Measurements from ENCODE around the gene NAT9.

Gene NAT9

DNA sequence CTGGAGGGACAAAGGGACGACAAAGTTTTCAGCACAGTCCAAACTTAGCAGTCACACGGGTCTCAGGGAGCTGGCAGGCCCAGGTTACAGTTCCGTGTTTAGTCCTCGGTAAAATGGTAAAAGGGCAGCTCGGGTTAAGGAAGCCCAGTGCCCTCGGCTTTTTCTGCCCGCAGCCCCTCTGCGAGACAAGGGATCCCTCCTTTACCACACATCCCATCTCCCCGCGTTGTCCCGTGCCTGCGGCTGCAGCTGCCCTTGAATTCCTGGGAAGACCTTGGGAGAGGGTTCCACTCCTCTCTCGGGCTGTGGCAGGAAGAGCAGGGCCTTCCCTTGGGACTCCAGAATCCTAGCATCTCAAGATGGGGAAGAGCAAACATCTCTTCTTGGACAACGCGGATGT lies 46.3 kb downstream of the NAT9 start:
- peaks cover 5% of the 10 kb centered on the region; the same call in 1 of the 2 replicates for H3F3A ChIP-seq (ENCODE audit: insufficient read depth, low read length)
- TF ChIP-seq, protein P1, sequence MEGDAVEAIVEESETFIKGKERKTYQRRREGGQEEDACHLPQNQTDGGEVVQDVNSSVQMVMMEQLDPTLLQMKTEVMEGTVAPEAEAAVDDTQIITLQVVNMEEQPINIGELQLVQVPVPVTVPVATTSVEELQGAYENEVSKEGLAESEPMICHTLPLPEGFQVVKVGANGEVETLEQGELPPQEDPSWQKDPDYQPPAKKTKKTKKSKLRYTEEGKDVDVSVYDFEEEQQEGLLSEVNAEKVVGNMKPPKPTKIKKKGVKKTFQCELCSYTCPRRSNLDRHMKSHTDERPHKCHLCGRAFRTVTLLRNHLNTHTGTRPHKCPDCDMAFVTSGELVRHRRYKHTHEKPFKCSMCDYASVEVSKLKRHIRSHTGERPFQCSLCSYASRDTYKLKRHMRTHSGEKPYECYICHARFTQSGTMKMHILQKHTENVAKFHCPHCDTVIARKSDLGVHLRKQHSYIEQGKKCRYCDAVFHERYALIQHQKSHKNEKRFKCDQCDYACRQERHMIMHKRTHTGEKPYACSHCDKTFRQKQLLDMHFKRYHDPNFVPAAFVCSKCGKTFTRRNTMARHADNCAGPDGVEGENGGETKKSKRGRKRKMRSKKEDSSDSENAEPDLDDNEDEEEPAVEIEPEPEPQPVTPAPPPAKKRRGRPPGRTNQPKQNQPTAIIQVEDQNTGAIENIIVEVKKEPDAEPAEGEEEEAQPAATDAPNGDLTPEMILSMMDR (IDR thresholded peaks at IDR 0.05; ENCODE audit: low read length), result no peak
- no peak for TF ChIP-seq EZH2 (IDR thresholded peaks at IDR 0.05; ENCODE audit: borderline replicate concordance, low read length)
- no peak overlapping the region for H2AFZ ChIP-seq (ENCODE audit: low read length)
- H3K9ac ChIP-seq (ENCODE audit: low read length), result no peak overlapping the region
- no peak overlapping the region for H3K27ac ChIP-seq (ENCODE audit: low read depth, low read length, poor library complexity, severe bottlenecking)
- H3K4me2 ChIP-seq (ENCODE audit: low read length), result no peak overlapping the region
- H3K9me2 ChIP-seq (ENCODE audit: low read depth, low read length), result no peaks in the 10 kb centered on the region
- no peaks in the 10 kb centered on the region for H4K20me1 ChIP-seq (ENCODE audit: insufficient read depth, low read length)
- H3K4me3 ChIP-seq (ENCODE audit: low read depth, low read length, poor library complexity, severe bottlenecking), result no peak overlapping the region
- H3K27me3 ChIP-seq (ENCODE audit: insufficient read depth, low read length), result no peaks in the 10 kb centered on the region; the same call in 1 of the 2 replicates
- no peaks in the 10 kb centered on the region for H3K36me3 ChIP-seq (ENCODE audit: insufficient read depth, low read length)
- H3K4me1 ChIP-seq (ENCODE audit: insufficient read depth, low read length, severe bottlenecking), result no peaks in the 10 kb centered on the region
- no peaks in the 10 kb centered on the region for H3K9me3 ChIP-seq (ENCODE audit: low read length)
- H3K79me2 ChIP-seq (ENCODE audit: insufficient read depth, low read length), result no peaks in the 10 kb centered on the region

DNA sequence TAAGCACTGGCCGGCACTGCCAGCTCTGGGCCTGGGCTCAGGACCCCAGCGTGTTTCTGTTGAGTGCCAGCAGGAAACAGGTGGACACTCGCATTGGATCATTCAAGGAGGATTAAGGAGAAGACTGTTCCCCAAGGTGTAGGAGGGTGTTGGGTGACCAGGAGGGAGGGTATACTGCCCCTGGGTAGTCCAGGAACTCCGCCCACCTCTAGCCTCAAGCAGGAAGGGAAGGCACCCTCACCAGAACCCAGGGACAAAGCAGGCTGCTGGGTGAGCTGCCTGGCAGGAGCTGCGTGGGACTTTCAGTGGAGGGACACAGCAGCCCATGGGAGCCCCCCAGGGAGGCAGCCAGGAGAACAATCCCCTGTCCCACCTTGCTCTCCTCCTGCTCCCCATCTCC lies 46.8 kb downstream of the NAT9 start:
- Histone ChIP-seq H2AFZ (ENCODE audit: low read length) (no peak overlapping the region), H3K9me3 (ENCODE audit: low read length) (no peaks in the 10 kb centered on the region), H3K27me3 (ENCODE audit: insufficient read depth, low read length) (no peaks in the 10 kb centered on the region; the same call in 1 of the 2 replicates), H3K9me2 (ENCODE audit: low read depth, low read length) (no peaks in the 10 kb centered on the region), H3K4me3 (ENCODE audit: low read depth, low read length, poor library complexity, severe bottlenecking) (no peak overlapping the region), H3K27ac (ENCODE audit: low read depth, low read length, poor library complexity, severe bottlenecking) (no peak overlapping the region), H3K36me3 (ENCODE audit: insufficient read depth, low read length) (no peaks in the 10 kb centered on the region), H3K79me2 (ENCODE audit: insufficient read depth, low read length) (no peaks in the 10 kb centered on the region), H4K20me1 (ENCODE audit: insufficient read depth, low read length) (no peaks in the 10 kb centered on the region), H3F3A (ENCODE audit: insufficient read depth, low read length) (peaks cover 5% of the 10 kb centered on the region; the same call in 1 of the 2 replicates), H3K4me2 (ENCODE audit: low read length) (no peak overlapping the region), H3K4me1 (ENCODE audit: insufficient read depth, low read length, severe bottlenecking) (no peaks in the 10 kb centered on the region), H3K9ac (ENCODE audit: low read length) (no peak overlapping the region)
- TF ChIP-seq, protein P1 (IDR thresholded peaks at IDR 0.05; ENCODE audit: low read length), result no peak
- no peak for TF ChIP-seq EZH2 (IDR thresholded peaks at IDR 0.05; ENCODE audit: borderline replicate concordance, low read length)

DNA sequence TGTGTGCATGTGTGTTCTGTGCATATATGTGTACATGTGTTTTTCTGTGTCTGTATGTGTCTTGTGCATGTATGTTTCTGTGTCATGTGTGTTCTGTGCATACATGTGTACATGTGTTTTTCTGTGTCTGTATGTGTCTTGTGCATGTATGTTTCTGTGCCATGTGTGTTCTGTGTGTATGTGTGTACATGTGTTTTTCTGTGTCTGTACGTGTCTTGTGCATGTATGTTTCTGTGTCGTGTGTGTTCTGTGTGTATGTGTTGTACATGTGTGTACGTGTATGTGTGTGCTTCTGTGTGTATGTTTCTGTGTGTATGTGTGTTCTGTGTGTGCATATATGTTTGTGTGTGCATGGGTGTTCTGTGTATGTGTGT lies 47.5 kb downstream of the NAT9 start:
- Histone ChIP-seq H3K4me1 (ENCODE audit: insufficient read depth, low read length, severe bottlenecking) (no peaks in the 10 kb centered on the region), H3K4me2 (ENCODE audit: low read length) (no peak overlapping the region), H3K36me3 (ENCODE audit: insufficient read depth, low read length) (no peaks in the 10 kb centered on the region), H3K4me3 (ENCODE audit: low read depth, low read length, poor library complexity, severe bottlenecking) (no peak overlapping the region), H2AFZ (ENCODE audit: low read length) (no peak overlapping the region), H3K9me3 (ENCODE audit: low read length) (no peaks in the 10 kb centered on the region), H3K27me3 (ENCODE audit: insufficient read depth, low read length) (no peaks in the 10 kb centered on the region; the same call in 1 of the 2 replicates), H3K9me2 (ENCODE audit: low read depth, low read length) (no peaks in the 10 kb centered on the region), H3K79me2 (ENCODE audit: insufficient read depth, low read length) (no peaks in the 10 kb centered on the region), H3K27ac (ENCODE audit: low read depth, low read length, poor library complexity, severe bottlenecking) (no peak overlapping the region), H4K20me1 (ENCODE audit: insufficient read depth, low read length) (no peaks in the 10 kb centered on the region), H3K9ac (ENCODE audit: low read length) (no peak overlapping the region), H3F3A (ENCODE audit: insufficient read depth, low read length) (peaks cover 5% of the 10 kb centered on the region; the same call in 1 of the 2 replicates)
- no peak for TF ChIP-seq EZH2 (IDR thresholded peaks at IDR 0.05; ENCODE audit: borderline replicate concordance, low read length)
- TF ChIP-seq, protein P1 (IDR thresholded peaks at IDR 0.05; ENCODE audit: low read length), result no peak

All from OCI-LY1 (cell line).